B cell (primary cell): ENCODE measurements around the gene ACAP2. TPM values are rescaled to one million over a fixed set of nuclear protein-coding genes. Genes with fewer than 3 reads are reported as not detected.

Experiments
- ATAC-seq: fragments of 200-7000 bp; cut with Tn5 transposase; one replicate; pipeline ENCODE4 v1.10.0; 2021; ENCODE audit warnings: low read depth, mild to moderate bottlenecking, moderate number of reproducible peaks, moderate library complexity
- CTCF ChIA-PET: fragments of 350-600 bp; sonication (Branson Sonifier 250); formaldehyde crosslinking; loops from one replicate; lab custom pipeline; 2021; ENCODE audit warnings: antibody characterized with exemption, inconsistent platforms; lab: Charles Lee
- POLR2A ChIA-PET: fragments of 350-600 bp; sonication (Branson Sonifier 250); formaldehyde crosslinking; loops from one replicate; lab custom pipeline; 2021; ENCODE audit warnings: antibody characterized with exemption; lab: Charles Lee
- DNase-seq: peaks from one replicate; pipeline ENCODE4 v3.0.0; 2013
- H2AFZ ChIP-seq: 2 replicates; pipeline ENCODE4 v1.6.1; 2012; ENCODE audit warnings: mild to moderate bottlenecking, low read depth, low read length; ENCODE audit not compliant: insufficient read depth, poor library complexity, severe bottlenecking
- H3K27ac ChIP-seq, 2 donors: 1 replicate in 1 of 2; 2 replicates in 1 of 2; pipeline ENCODE4 v1.5.1; 2012 to 2013; ENCODE audit warnings: low read length in 2 of 2, mild to moderate bottlenecking in 2 of 2, moderate library complexity in 1 of 2
- H3K27me3 ChIP-seq, 4 experiments: fragments of 200-600 bp in 1 of 4; sonication (generic) in 1 of 4; replicated peaks in 1 of 4; 1 replicate in 2 of 4; 2 replicates in 2 of 4; pipeline versions ENCODE4 v1.6.1 to v1.7.0; 2013 to 2016; ENCODE audit warnings: low read length in 3 of 4, mild to moderate bottlenecking in 2 of 4, mixed read lengths in 1 of 4, moderate library complexity in 1 of 4; ENCODE audit not compliant: insufficient read depth in 4 of 4, control insufficient read depth in 3 of 4; ENCODE audit errors: control extremely low read depth in 1 of 4
- H3K36me3 ChIP-seq, 2 experiments: replicated peaks in 1 of 2; 1 replicate in 1 of 2; 2 replicates in 1 of 2; pipeline versions ENCODE4 v1.6.1 to v1.7.1; 2013; ENCODE audit warnings: low read length in 1 of 2; ENCODE audit not compliant: insufficient read depth in 2 of 2, control insufficient read depth in 1 of 2; ENCODE audit errors: control extremely low read depth in 1 of 2, extremely low read depth in 1 of 2
- H3K4me1 ChIP-seq, 2 donors: fragments of 200-600 bp in 1 of 2; sonication (generic) in 1 of 2; 1 replicate in 1 of 2; 2 replicates in 1 of 2; pipeline versions ENCODE4 v1.5.1 to v1.6.1; 2013 to 2017; ENCODE audit warnings: low read length in 2 of 2; ENCODE audit not compliant: control insufficient read depth in 2 of 2, insufficient read depth in 2 of 2
- H3K4me2 ChIP-seq: replicated peaks from 2 replicates; pipeline ENCODE3; 2012; ENCODE audit warnings: mild to moderate bottlenecking, low read depth, low read length; ENCODE audit not compliant: poor library complexity, severe bottlenecking
- H3K4me3 ChIP-seq, 5 experiments: fragments of 200-600 bp in 1 of 5; sonication (generic) in 1 of 5; 1 replicate in 3 of 5; 2 replicates in 2 of 5; pipeline versions ENCODE4 v1.5.1 to v1.7.0; 2011 to 2016; ENCODE audit warnings: low read length in 4 of 5, mild to moderate bottlenecking in 4 of 5, low read depth in 2 of 5, control low read depth in 1 of 5, moderate library complexity in 1 of 5; ENCODE audit not compliant: insufficient read depth in 1 of 5; ENCODE audit errors: control extremely low read depth in 1 of 5, extremely low read depth in 1 of 5
- H3K79me2 ChIP-seq: fragments of 200-600 bp; sonication (generic); one replicate; pipeline ENCODE4 v1.6.0; 2016; ENCODE audit warnings: low read length; ENCODE audit not compliant: control insufficient read depth, insufficient read depth
- H3K9ac ChIP-seq: fragments of 200-600 bp; sonication (generic); 2 replicates; pipeline ENCODE4 v1.6.1; 2017; ENCODE audit warnings: mild to moderate bottlenecking, low read length, moderate library complexity
- H3K9me3 ChIP-seq, 3 donors: one replicate each; pipeline versions ENCODE4 v1.6.1 to v1.7.1; 2013; ENCODE audit warnings: low read length in 2 of 3; ENCODE audit not compliant: control insufficient read depth in 2 of 3, insufficient read depth in 1 of 3; ENCODE audit errors: control extremely low read depth in 1 of 3
- H4K20me1 ChIP-seq: 2 replicates; pipeline ENCODE4 v1.6.0; 2012; ENCODE audit warnings: mild to moderate bottlenecking, low read length; ENCODE audit not compliant: insufficient read depth, control insufficient read depth, poor library complexity, severe bottlenecking
- H3K27ac Mint-ChIP-seq: one replicate; pipeline ENCODE4 v1.8.0; 2021; ENCODE audit warnings: mixed read lengths
- H3K27me3 Mint-ChIP-seq: one replicate; pipeline ENCODE4 v1.8.0; 2021; ENCODE audit warnings: mixed read lengths
- H3K4me1 Mint-ChIP-seq: one replicate; pipeline ENCODE4 v1.8.0; 2021; ENCODE audit warnings: mixed read lengths
- H3K4me3 Mint-ChIP-seq: one replicate; pipeline ENCODE4 v1.8.0; 2021; ENCODE audit warnings: mixed read lengths
- H3K9me3 Mint-ChIP-seq: one replicate; pipeline ENCODE4 v1.8.0; 2022; ENCODE audit warnings: mixed read lengths; ENCODE audit not compliant: insufficient read depth
- CTCF ChIP-seq: fragments of 200-600 bp; IDR thresholded peaks from one replicate; pipeline ENCODE4 v1.8.0; 2022; ENCODE audit warnings: antibody characterized with exemption, mild to moderate bottlenecking
- EZH2 ChIP-seq: IDR thresholded peaks from 2 replicates; pipeline ENCODE4 v1.6.1; 2012; ENCODE audit warnings: borderline replicate concordance, low read depth, mild to moderate bottlenecking, moderate library complexity, low read length; ENCODE audit not compliant: insufficient read depth, poor library complexity, severe bottlenecking
- WGBS: methylation state at CpG from one replicate; pipeline ENCODE4 v1.1.5; 2013; ENCODE audit warnings: missing lambda C conversion rate; ENCODE audit not compliant: insufficient coverage; 5-methylcytosine and 5-hydroxymethylcytosine counted together
- intact Hi-C: fragments of 100-400 bp; cut with micrococcal nuclease; formaldehyde crosslinking; loops from one replicate; pipeline ENCODE4 v1.10.0; 2022
- polyA plus RNA-seq: library from polyadenylated mRNA; depleted of rRNA; stranded (reverse); fragments of >200 nt; gene quantifications from 2 replicates; pipeline ENCODE4 v1.2.3, GENCODE V29; 2012
- total RNA-seq, 2 donors: library from RNA; stranded (reverse); fragments of 120-200 nt in 1 of 2; gene quantifications; 1 replicate in 1 of 2; 2 replicates in 1 of 2; pipeline versions ENCODE4 v1.2.3 to v1.2.4, GENCODE V29; 2013 to 2022

The ACAP2 gene
- total and polyA plus RNA-seq, 2 donors (not counting 1 experiment from before 2014, with no cell fraction given), result 18.6 to 113 TPM

- Histone ChIP-seq H4K20me1 (peaks cover 12% of the 10 kb centered on the region), H2AFZ (no peak overlapping the region), H3K79me2 (peaks cover 32% of the 10 kb centered on the region), H3K4me2 (no peak overlapping the region), H3K27me3 (no peaks in the 10 kb centered on the region), H3K9me3 (peaks cover 0 to 1% (median 0%) of the 10 kb centered on the region in 3 donors), H3K4me1 (no peaks in the 10 kb centered on the region), H3K4me3 (no peak overlapping the region), H3K9ac (no peak overlapping the region), H3K27ac (no peak overlapping the region), H3K36me3 (peaks cover 19 to 43% of the 10 kb centered on the region in 2 experiments)
- no peak for DNase-seq
- intact Hi-C loops, result no loop called here
- Mint-ChIP-seq H3K4me3 (no peak overlapping the region), H3K4me1 (no peaks in the 10 kb centered on the region), H3K27me3 (no peaks in the 10 kb centered on the region), H3K27ac (no peak overlapping the region), H3K9me3 (no peaks in the 10 kb centered on the region)
- TF ChIP-seq CTCF (no peak), EZH2 (no peak)
- POLR2A ChIA-PET, result no interaction called here
- no peak for ATAC-seq
- WGBS, result 95% methylated on average over 8 of the region's 8 CpGs
- CTCF ChIA-PET, result interaction anchor here (1.3 kb wide), 1 partner anchor 11 kb away, joined by 3 read pairs; no protein-coding TSS in a partner anchor
Observed at GRCh38 chr3:195337747-195338146, 105.1 kb downstream of the ACAP2 start.

GRCh38 chr3:195334967-195335366, 107.9 kb downstream of the ACAP2 start:
- POLR2A ChIA-PET, result no interaction called here
- no peak for TF ChIP-seq EZH2
- TF ChIP-seq CTCF, result no peak
- peaks cover 4% of the 10 kb centered on the region for H4K20me1 ChIP-seq
- no peak overlapping the region for H3K27ac ChIP-seq
- no peak overlapping the region for H2AFZ ChIP-seq
- H3K27ac Mint-ChIP-seq, result no peak overlapping the region
- intact Hi-C loops, result no loop called here
- no peak overlapping the region for H3K9ac ChIP-seq
- no peaks in the 10 kb centered on the region for H3K4me1 ChIP-seq
- H3K9me3 ChIP-seq, result no peaks in the 10 kb centered on the region
- DNase-seq (no peak), ATAC-seq (no peak)
- H3K4me3 Mint-ChIP-seq, result no peak overlapping the region
- no CpG with 5 or more reads among the region's 1 CpG for WGBS
- H3K4me3 ChIP-seq, result no peak overlapping the region
- H3K4me2 ChIP-seq, result no peak overlapping the region
- peaks cover 22% of the 10 kb centered on the region for H3K79me2 ChIP-seq
- H3K9me3 Mint-ChIP-seq, result no peaks in the 10 kb centered on the region
- H3K27me3 ChIP-seq, result no peaks in the 10 kb centered on the region
- no peaks in the 10 kb centered on the region for H3K27me3 Mint-ChIP-seq
- CTCF ChIA-PET, result no interaction called here
- H3K36me3 ChIP-seq, result peaks cover 18 to 49% of the 10 kb centered on the region in 2 experiments
- no peaks in the 10 kb centered on the region for H3K4me1 Mint-ChIP-seq
